OCI-LY3 (cell line): ENCODE results near the gene SH3PXD2A.

Source experiments
- EZH2phosphoT487 ChIP-seq: fragments of 200-600 bp; shearing (Covaris generic); IDR thresholded peaks from 2 replicates; pipeline ENCODE4 v1.6.1; 2018; ENCODE audit warnings: antibody characterized with exemption, mixed run types, low read depth
- TF ChIP-seq, protein P1 (sequence below): fragments of 200-600, 300-600 bp; sonication (generic); IDR thresholded peaks from 2 replicates; pipeline ENCODE4 v1.5.1; 2014; ENCODE audit warnings: antibody characterized with exemption, low read length, low read depth

DNA sequence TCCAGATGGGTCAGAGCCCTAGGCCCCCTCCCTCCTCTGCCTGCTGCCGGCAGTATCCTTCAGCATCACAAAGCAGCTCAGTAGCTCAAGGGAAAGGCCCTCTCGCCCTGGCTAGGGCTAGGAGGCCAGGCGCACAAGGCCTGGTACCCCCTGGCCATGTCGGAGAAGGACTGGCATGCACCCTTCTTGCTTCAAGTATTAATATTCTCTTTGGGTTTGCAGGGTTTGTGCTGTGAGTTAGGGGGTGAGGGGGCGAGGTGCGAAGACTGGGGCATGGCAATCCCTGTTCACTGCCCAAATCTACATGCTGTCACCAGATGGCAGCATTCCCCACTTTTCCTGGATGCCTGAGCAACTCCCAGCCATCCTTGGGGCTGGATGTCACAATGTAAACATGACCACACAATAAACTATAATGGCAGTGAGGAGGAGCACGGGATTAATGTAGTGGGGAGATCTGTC is 256.7 kb downstream of the SH3PXD2A start:
- no peak for TF ChIP-seq EZH2phosphoT487
- TF ChIP-seq, protein P1, sequence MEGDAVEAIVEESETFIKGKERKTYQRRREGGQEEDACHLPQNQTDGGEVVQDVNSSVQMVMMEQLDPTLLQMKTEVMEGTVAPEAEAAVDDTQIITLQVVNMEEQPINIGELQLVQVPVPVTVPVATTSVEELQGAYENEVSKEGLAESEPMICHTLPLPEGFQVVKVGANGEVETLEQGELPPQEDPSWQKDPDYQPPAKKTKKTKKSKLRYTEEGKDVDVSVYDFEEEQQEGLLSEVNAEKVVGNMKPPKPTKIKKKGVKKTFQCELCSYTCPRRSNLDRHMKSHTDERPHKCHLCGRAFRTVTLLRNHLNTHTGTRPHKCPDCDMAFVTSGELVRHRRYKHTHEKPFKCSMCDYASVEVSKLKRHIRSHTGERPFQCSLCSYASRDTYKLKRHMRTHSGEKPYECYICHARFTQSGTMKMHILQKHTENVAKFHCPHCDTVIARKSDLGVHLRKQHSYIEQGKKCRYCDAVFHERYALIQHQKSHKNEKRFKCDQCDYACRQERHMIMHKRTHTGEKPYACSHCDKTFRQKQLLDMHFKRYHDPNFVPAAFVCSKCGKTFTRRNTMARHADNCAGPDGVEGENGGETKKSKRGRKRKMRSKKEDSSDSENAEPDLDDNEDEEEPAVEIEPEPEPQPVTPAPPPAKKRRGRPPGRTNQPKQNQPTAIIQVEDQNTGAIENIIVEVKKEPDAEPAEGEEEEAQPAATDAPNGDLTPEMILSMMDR = peak; percentile 51
